ENCODE results near the gene YRDC.

- TF ChIP-seq FOXM1 (IDR thresholded peaks at IDR 0.05; ENCODE audit: low read depth) (no peak), FOXM1 (CRISPR knock-in tag; IDR thresholded peaks at IDR 0.05; ENCODE audit: low read depth) (no peak), MCM2 (IDR thresholded peaks at IDR 0.05; ENCODE audit: low read depth) (no peak), ATF4 (CRISPR knock-in tag; IDR thresholded peaks at IDR 0.05) (no peak), JUNB (CRISPR knock-in tag; conservative IDR thresholded peaks at IDR 0.05) (no peak), ZNF444 (CRISPR knock-in tag; IDR thresholded peaks at IDR 0.05) (no peak), POLR2A (conservative IDR thresholded peaks at IDR 0.05) (no peak), PPARD (CRISPR knock-in tag; IDR thresholded peaks at IDR 0.05) (no peak), NFYB (IDR thresholded peaks at IDR 0.05; ENCODE audit: extremely low read depth, insufficient read length) (no peak), JUND (IDR thresholded peaks at IDR 0.05; ENCODE audit: borderline replicate concordance, low read depth, low read length) (no peak), JUND (tag; IDR thresholded peaks at IDR 0.05; ENCODE audit: borderline replicate concordance, low read depth, low read length) (no peak), MAX (CRISPR knock-in tag; IDR thresholded peaks at IDR 0.05) (no peak), FOXK2 (conservative IDR thresholded peaks at IDR 0.05 in 1 of 2, IDR thresholded peaks at IDR 0.05 in 1 of 2; ENCODE audit: low read depth in 2 of 2) (no peak), MTA2 (IDR thresholded peaks at IDR 0.05; ENCODE audit: low read depth) (no peak), TARDBP (IDR thresholded peaks at IDR 0.05) (no peak)
Observed at GRCh38 chr1:37849480-37849879, 41.5 kb upstream of the YRDC start.
